Endodermal cell (in vitro differentiated cells): ENCODE data around the gene SLC20A1. TPM values are rescaled to one million over a fixed set of nuclear protein-coding genes. Genes with fewer than 3 reads are reported as not detected.
"Not testable (repeated sequence)": the region's sequence is repeated elsewhere in the genome, so short reads cannot be mapped to it uniquely, and the experiment has no call there.

ENCODE experiments used
- DNase-seq: peaks from one replicate; pipeline ENCODE4 v3.0.0-alpha.2; 2017
- H3K27ac ChIP-seq: 2 replicates; pipeline ENCODE4 v1.5.1; 2013; ENCODE audit warnings: mild to moderate bottlenecking, low read depth, low read length, moderate library complexity
- H3K27me3 ChIP-seq: 2 replicates; pipeline ENCODE4 v1.6.1; 2013; ENCODE audit warnings: mild to moderate bottlenecking, low read length, moderate library complexity; ENCODE audit not compliant: insufficient read depth, control insufficient read depth, poor library complexity, severe bottlenecking
- H3K36me3 ChIP-seq: 2 replicates; pipeline ENCODE4 v1.7.0; 2013; ENCODE audit warnings: mild to moderate bottlenecking, low read length, moderate library complexity; ENCODE audit not compliant: control insufficient read depth, insufficient read depth
- H3K4me1 ChIP-seq: one replicate; pipeline ENCODE4 v1.7.0; 2013; ENCODE audit warnings: low read length; ENCODE audit not compliant: control insufficient read depth, insufficient read depth
- H3K4me3 ChIP-seq: 2 replicates; pipeline ENCODE4 v1.5.1; 2013; ENCODE audit warnings: mild to moderate bottlenecking, low read length, moderate library complexity
- H3K9ac ChIP-seq: 2 replicates; pipeline ENCODE4 v1.6.1; 2013; ENCODE audit warnings: mild to moderate bottlenecking, low read length, moderate library complexity; ENCODE audit not compliant: poor library complexity, severe bottlenecking; ENCODE audit errors: extremely low read depth
- H3K9me3 ChIP-seq: 2 replicates; pipeline ENCODE4 v1.6.1; 2013; ENCODE audit warnings: mild to moderate bottlenecking, low read length, moderate library complexity; ENCODE audit not compliant: control insufficient read depth
- H3K27ac Mint-ChIP-seq: 2 replicates; pipeline ENCODE4 v1.8.0; 2020; ENCODE audit warnings: mixed read lengths
- H3K27me3 Mint-ChIP-seq: 2 replicates; pipeline ENCODE4 v1.8.0; 2021; ENCODE audit warnings: mild to moderate bottlenecking, mixed read lengths; ENCODE audit not compliant: insufficient read depth
- H3K36me3 Mint-ChIP-seq: 2 replicates; pipeline ENCODE4 v1.8.0; 2020; ENCODE audit warnings: low read depth, mixed read lengths
- H3K4me1 Mint-ChIP-seq: 2 replicates; pipeline ENCODE4 v1.8.0; 2020; ENCODE audit warnings: mixed read lengths
- H3K4me3 Mint-ChIP-seq: 2 replicates; pipeline ENCODE4 v1.8.0; 2020; ENCODE audit warnings: mild to moderate bottlenecking, moderate library complexity, mixed read lengths
- H3K9me3 Mint-ChIP-seq: 2 replicates; pipeline ENCODE4 v1.8.0; 2020; ENCODE audit warnings: mild to moderate bottlenecking, mixed read lengths
- CTCF ChIP-seq: fragments of 200-600 bp; sonication (generic); conservative IDR thresholded peaks from 2 replicates; pipeline ENCODE4 v1.5.0; 2021; ENCODE audit warnings: antibody characterized with exemption, mild to moderate bottlenecking
- WGBS, 2 experiments: methylation state at CpG; one replicate each; pipeline versions ENCODE4 v1.1.5 to v1.1.7; 2013; ENCODE audit warnings: missing lambda C conversion rate in 2 of 2, mixed read lengths in 1 of 2; ENCODE audit not compliant: insufficient coverage in 1 of 2, insufficient read length in 1 of 2; 5-methylcytosine and 5-hydroxymethylcytosine counted together
- total RNA-seq, 2 donors: library from RNA; stranded (reverse); fragmentation: NEBNext Ultra II Directional in 1 of 2; extraction: Animal tissue kit (Norgen Biotek cat#: 25700) in 1 of 2; gene quantifications; 2 replicates in 1 of 2; 3 replicates in 1 of 2; pipeline ENCODE4 v1.2.1, GENCODE V29; 2021

Gene SLC20A1
- total RNA-seq, 2 donors from 2014 or later, result 67.3 to 86.7 TPM

DNA sequence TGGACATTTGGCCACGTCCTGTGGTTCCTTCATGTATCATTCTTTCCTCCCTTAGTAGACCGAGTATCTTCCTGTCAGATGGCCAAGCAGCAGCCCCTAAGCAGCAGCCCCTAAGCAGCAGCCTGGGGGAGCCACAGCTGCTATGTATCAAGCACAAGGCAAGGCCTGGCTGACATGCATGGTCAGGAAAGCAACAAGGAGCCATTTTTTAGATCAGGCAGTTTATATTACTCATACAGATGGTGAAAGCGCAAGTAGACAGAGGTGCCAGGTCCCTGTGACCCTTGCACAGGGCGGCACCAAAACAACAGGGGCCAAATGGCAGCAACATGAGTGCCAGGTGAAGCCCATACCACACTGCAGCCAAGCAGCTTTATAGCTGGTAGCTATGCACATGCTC, 39.2 kb upstream of the SLC20A1 start:
- H3K27ac Mint-ChIP-seq, result no peak overlapping the region
- peaks cover 2% of the 10 kb centered on the region for H3K36me3 Mint-ChIP-seq
- no peak for DNase-seq
- peaks cover 8% of the 10 kb centered on the region for H3K27me3 Mint-ChIP-seq
- Histone ChIP-seq H3K9me3 (no peaks in the 10 kb centered on the region), H3K4me3 (no peak overlapping the region), H3K36me3 (no peaks in the 10 kb centered on the region), H3K27ac (no peak overlapping the region), H3K9ac (no peak overlapping the region), H3K4me1 (no peaks in the 10 kb centered on the region), H3K27me3 (no peaks in the 10 kb centered on the region)
- TF ChIP-seq CTCF, result no peak
- peaks cover 11% of the 10 kb centered on the region for H3K9me3 Mint-ChIP-seq
- WGBS, 2 experiments, result 91 to 94% methylated on average over 4 of the region's 4 CpGs
- no peaks in the 10 kb centered on the region for H3K4me1 Mint-ChIP-seq
- no peak overlapping the region for H3K4me3 Mint-ChIP-seq

DNA sequence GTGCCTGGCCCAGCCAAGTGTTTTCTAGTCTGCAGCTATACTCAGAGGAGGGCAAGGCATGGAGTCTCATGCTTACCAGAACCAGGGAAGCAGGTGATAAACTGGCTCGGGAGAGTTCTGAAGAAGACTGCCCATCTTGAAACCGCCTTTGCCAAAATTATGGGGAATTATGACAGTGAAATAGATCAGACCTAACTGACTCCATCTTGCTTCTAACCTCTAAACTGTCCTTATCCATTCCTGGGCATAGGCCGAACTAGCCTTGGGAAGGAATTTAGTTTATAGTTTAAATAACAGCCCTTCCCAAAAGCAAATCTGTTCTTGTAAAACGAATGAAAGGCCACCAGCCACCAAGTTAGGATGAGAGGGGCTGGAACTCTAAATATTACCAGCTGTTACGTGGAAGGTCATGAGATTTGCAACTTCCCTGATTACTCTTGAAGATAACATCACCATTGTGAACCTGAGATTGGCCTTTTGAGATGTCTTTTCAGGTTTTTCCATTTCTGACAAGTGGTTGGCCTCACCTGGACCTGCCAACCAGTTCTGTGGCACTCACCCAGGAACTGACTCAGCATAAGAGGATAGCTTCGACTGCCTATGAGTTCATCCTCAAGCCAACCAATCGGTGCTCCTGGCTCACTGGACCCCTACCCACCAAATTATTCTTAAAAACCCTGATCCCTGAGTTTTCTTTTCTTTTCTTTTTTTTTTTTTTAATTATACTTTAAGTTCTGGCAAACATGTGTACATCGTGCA, 37.9 kb upstream of the SLC20A1 start:
- H3K4me3 ChIP-seq, result no peak overlapping the region
- H3K9me3 Mint-ChIP-seq, result peaks cover 11% of the 10 kb centered on the region
- H3K36me3 Mint-ChIP-seq, result peaks cover 2% of the 10 kb centered on the region
- H3K36me3 ChIP-seq, result no peaks in the 10 kb centered on the region
- no peak for DNase-seq
- H3K9ac ChIP-seq, result no peak overlapping the region
- peaks cover 10% of the 10 kb centered on the region for H3K27me3 Mint-ChIP-seq
- no peak for TF ChIP-seq CTCF
- WGBS, 2 experiments, result 86 to 90% methylated on average over 5 to 8 of the region's 8 CpGs
- H3K4me1 ChIP-seq, result no peaks in the 10 kb centered on the region
- H3K9me3 ChIP-seq, result no peaks in the 10 kb centered on the region
- H3K27ac Mint-ChIP-seq, result no peak overlapping the region
- no peaks in the 10 kb centered on the region for H3K27me3 ChIP-seq
- no peak overlapping the region for H3K27ac ChIP-seq
- no peaks in the 10 kb centered on the region for H3K4me1 Mint-ChIP-seq
- H3K4me3 Mint-ChIP-seq, result no peak overlapping the region

DNA sequence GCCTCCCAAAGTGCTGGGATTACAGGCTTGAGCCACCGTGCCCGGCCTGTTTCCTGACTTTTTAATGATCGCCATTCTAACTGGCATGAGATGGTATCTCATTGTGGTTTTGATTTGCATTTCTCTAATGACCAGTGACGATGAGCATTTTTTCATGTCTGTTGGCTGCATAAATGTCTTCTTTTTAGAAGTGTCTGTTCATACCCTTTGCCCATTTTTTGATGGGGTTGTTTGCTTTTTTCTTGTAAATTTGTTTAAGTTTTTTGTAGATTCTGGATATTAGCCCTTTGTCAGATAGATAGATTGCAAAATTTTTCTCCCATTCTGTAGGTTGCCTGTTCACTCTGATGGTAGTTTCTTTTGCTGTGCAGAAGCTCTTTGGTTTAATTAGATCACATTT, 36.4 kb upstream of the SLC20A1 start:
- WGBS, 2 experiments, result 90% methylated on average over 4 of the region's 4 CpGs; no CpG with 5 or more reads in 1 of the 2 experiments
- peaks cover 10% of the 10 kb centered on the region for H3K4me1 Mint-ChIP-seq
- H3K4me3 Mint-ChIP-seq, H3K4me1 ChIP-seq, H3K27me3 ChIP-seq, H3K27ac Mint-ChIP-seq, H3K9me3 ChIP-seq, H3K9ac ChIP-seq, H3K27ac ChIP-seq, H3K36me3 ChIP-seq, H3K36me3 Mint-ChIP-seq, H3K4me3 ChIP-seq, DNase-seq: not testable (repeated sequence)
- H3K9me3 Mint-ChIP-seq, result peaks cover 11% of the 10 kb centered on the region
- peaks cover 12% of the 10 kb centered on the region for H3K27me3 Mint-ChIP-seq

GRCh38 chr2:112612283-112612682, 33.5 kb upstream of the SLC20A1 start:
- WGBS, 2 experiments, result 73 to 94% methylated on average over 1 of the region's 1 CpG
- H3K4me1 ChIP-seq, H3K4me3 Mint-ChIP-seq, H3K4me3 ChIP-seq, H3K27me3 ChIP-seq, H3K36me3 ChIP-seq, H3K9me3 ChIP-seq, H3K36me3 Mint-ChIP-seq, H3K27ac Mint-ChIP-seq, DNase-seq, H3K27ac ChIP-seq, H3K9ac ChIP-seq: not testable (repeated sequence)
- Mint-ChIP-seq H3K27me3 (peaks cover 12% of the 10 kb centered on the region), H3K4me1 (peaks cover 19% of the 10 kb centered on the region), H3K9me3 (peaks cover 11% of the 10 kb centered on the region)
